K562 (cell line): ENCODE results near the gene FKBP1B. TPM values are rescaled to one million over a fixed set of nuclear protein-coding genes. Genes with fewer than 3 reads are reported as not detected.

Experiments used
- ATAC-seq: fragments of 200-7000 bp; cut with Tn5 transposase; 3 replicates; pipeline ENCODE4 v1.9.1; 2020; ENCODE audit warnings: moderate library complexity
- BruUV-seq: library from RNA; stranded (reverse); fragments of 400-500 nt; replicated peaks from 2 replicates; lab custom pipeline; 2021; lab: Mats Ljungman, UMichigan
- CTCF ChIA-PET: fragments of 300-600 bp; formaldehyde crosslinking; extraction: SDS; loops from one replicate; lab custom pipeline; 2021; ENCODE audit warnings: low intra/inter-chr PET ratio; lab: Yijun Ruan, JAX
- POLR2A ChIA-PET: fragments of 300-600, 350-650 bp; sonication (Branson Sonifier 250); formaldehyde crosslinking; extraction: SDS; loops from one replicate; lab custom pipeline; 2021; ENCODE audit warnings: antibody characterized with exemption, inconsistent platforms; lab: Yijun Ruan, JAX
- DNase-seq, 4 experiments: peaks; one replicate each; pipeline versions ENCODE4 v3.0.0 to v3.0.0-alpha.2; 2011 to 2018; ENCODE audit warnings: low spot score in 3 of 4, mixed read lengths in 3 of 4; ENCODE audit errors: extremely low read depth in 1 of 4
- FAIRE-seq: peaks from 2 replicates; lab custom pipeline; 2011; peaks lifted over from hg19 to GRCh38; lab: Jason Lieb, UNC
- H2AFZ ChIP-seq: 2 replicates; pipeline ENCODE4 v1.6.0; 2011; ENCODE audit warnings: low read depth, low read length, control low read depth, inconsistent platforms
- H3K27ac ChIP-seq: fragments of 200-600 bp; 3 replicates; pipeline ENCODE4 v1.8.0; 2011; ENCODE audit warnings: low read depth, mild to moderate bottlenecking, control low read depth, inconsistent platforms, low read length, moderate library complexity, mixed read lengths; ENCODE audit errors: extremely low read depth
- H3K27me3 ChIP-seq, 2 experiments: fragments of 300-600 bp in 1 of 2; 2 replicates in 1 of 2; 3 replicates in 1 of 2; pipeline versions ENCODE4 v1.6.0 to v1.8.0; 2011; ENCODE audit warnings: inconsistent platforms in 2 of 2, low read length in 2 of 2, mild to moderate bottlenecking in 1 of 2, mixed read lengths in 1 of 2, moderate library complexity in 1 of 2; ENCODE audit not compliant: control insufficient read depth in 2 of 2, insufficient read depth in 2 of 2
- H3K36me3 ChIP-seq: fragments of 300-600 bp; 3 replicates; pipeline ENCODE4 v1.8.0; 2011; ENCODE audit warnings: mild to moderate bottlenecking, low read length, inconsistent platforms; ENCODE audit not compliant: control insufficient read depth, insufficient read depth
- H3K4me1 ChIP-seq, 2 experiments: fragments of 200-600 bp in 1 of 2; replicated peaks in 1 of 2; 2 replicates in 1 of 2; 3 replicates in 1 of 2; pipeline versions ENCODE4 v1.5.1 to v1.8.0; 2011; ENCODE audit warnings: inconsistent platforms in 2 of 2, low read length in 2 of 2, mild to moderate bottlenecking in 1 of 2, mixed read lengths in 1 of 2, moderate library complexity in 1 of 2; ENCODE audit not compliant: control insufficient read depth in 2 of 2, insufficient read depth in 2 of 2
- H3K4me2 ChIP-seq: 2 replicates; pipeline ENCODE4 v1.6.1; 2011; ENCODE audit warnings: low read length, control low read depth, inconsistent platforms, mixed read lengths; ENCODE audit not compliant: insufficient read depth
- H3K4me3 ChIP-seq: fragments of 200-600 bp; sonication (generic), shearing (Covaris generic); 2 replicates; pipeline ENCODE4 v1.5.1; 2016; ENCODE audit warnings: control low read depth, inconsistent platforms
- H3K79me2 ChIP-seq: fragments of 200-600 bp; 3 replicates; pipeline ENCODE4 v1.8.0; 2011; ENCODE audit warnings: low read length, inconsistent platforms; ENCODE audit not compliant: control insufficient read depth, insufficient read depth
- H3K9ac ChIP-seq, 2 experiments: 2 replicates each; pipeline versions ENCODE4 v1.6.0 to v1.6.1; 2011; ENCODE audit warnings: low read depth in 2 of 2, low read length in 2 of 2, control low read depth in 1 of 2, inconsistent platforms in 1 of 2, mild to moderate bottlenecking in 1 of 2, mixed read lengths in 1 of 2; ENCODE audit not compliant: insufficient read depth in 1 of 2
- H3K9me1 ChIP-seq: one replicate; pipeline ENCODE4 v1.6.0; 2011; ENCODE audit warnings: inconsistent platforms, mild to moderate bottlenecking, low read length, moderate library complexity; ENCODE audit not compliant: control insufficient read depth, insufficient read depth
- H3K9me3 ChIP-seq: replicated peaks from 2 replicates; pipeline ENCODE4 v1.5.1; 2011; ENCODE audit warnings: low read depth, low read length, inconsistent platforms; ENCODE audit not compliant: control insufficient read depth, insufficient read depth
- H4K20me1 ChIP-seq: replicated peaks from 2 replicates; pipeline ENCODE4 v1.6.1; 2011; ENCODE audit warnings: low read length, inconsistent platforms, mixed read lengths; ENCODE audit not compliant: control insufficient read depth, insufficient read depth
- E2F5 ChIP-seq: sonication (generic); formaldehyde crosslinking; IDR thresholded peaks from 2 replicates; pipeline ENCODE4 v1.8.0; 2022; ENCODE audit warnings: mild to moderate bottlenecking, missing genetic modification reagents
- MBD1 ChIP-seq: fragments of 250-450 bp; sonication (Bioruptor Pico); IDR thresholded peaks from 2 replicates; pipeline ENCODE4 v1.8.0; 2022; ENCODE audit warnings: inconsistent platforms
- MTA3 ChIP-seq: fragments of 450-650 bp; formaldehyde crosslinking; IDR thresholded peaks from 2 replicates; pipeline ENCODE4 v1.6.1; 2017; ENCODE audit warnings: mild to moderate bottlenecking, borderline replicate concordance
- RAD21 ChIP-seq, 2 experiments: fragments of 250-450 bp in 1 of 2; fragments of 450-650 bp in 1 of 2; sonication (Bioruptor Pico) in 1 of 2; formaldehyde crosslinking in 1 of 2; IDR thresholded peaks in 1 of 2; conservative IDR thresholded peaks in 1 of 2; 2 replicates each; pipeline versions ENCODE4 v1.4.0 to v1.8.0; 2020 to 2022; ENCODE audit warnings: mild to moderate bottlenecking in 2 of 2, moderate library complexity in 1 of 2
- SMARCA4 ChIP-seq: fragments of 450-650 bp; IDR thresholded peaks from 2 replicates; pipeline ENCODE4 v1.6.1; 2016
- SUPT5H ChIP-seq: fragments of 450-650 bp; IDR thresholded peaks from 2 replicates; pipeline ENCODE4 v1.6.1; 2016
- ZBTB7A ChIP-seq: IDR thresholded peaks from 2 replicates; pipeline ENCODE4 v1.6.1; 2011; ENCODE audit warnings: low read depth, mild to moderate bottlenecking, low read length, moderate library complexity, borderline replicate concordance; ENCODE audit not compliant: control insufficient read depth
- ZFX ChIP-seq: sonication (generic); formaldehyde crosslinking; IDR thresholded peaks from 2 replicates; pipeline ENCODE4 v1.8.0; 2022; ENCODE audit warnings: mild to moderate bottlenecking, missing genetic modification reagents, moderate library complexity
- ZNF140 ChIP-seq: fragments of 250-450 bp; sonication (Bioruptor Pico); IDR thresholded peaks from 2 replicates; pipeline ENCODE4 v1.8.0; 2021; ENCODE audit warnings: moderate library complexity, mild to moderate bottlenecking, inconsistent platforms
- ZNF444 ChIP-seq: fragments of 250-450 bp; sonication (Bioruptor Pico); IDR thresholded peaks from 2 replicates; pipeline ENCODE4 v1.4.0; 2020; ENCODE audit warnings: mild to moderate bottlenecking, moderate library complexity
- ZNF609 ChIP-seq: sonication (generic); formaldehyde crosslinking; IDR thresholded peaks from 2 replicates; pipeline ENCODE4 v1.8.1; 2023; ENCODE audit warnings: missing genetic modification reagents, mild to moderate bottlenecking, borderline replicate concordance
- ZNF644 ChIP-seq: fragments of 200-800 bp; sonication (Bioruptor generic); IDR thresholded peaks from 2 replicates; pipeline ENCODE4 v1.6.1; 2016; ENCODE audit warnings: low read depth, missing genetic modification characterization, missing compliant biosample characterization
- WGBS: fragments of 100-300 bp; shearing (Covaris generic); methylation state at CpG from one replicate; pipeline ENCODE4 v1.1.6; 2016; ENCODE audit warnings: low coverage, mixed read lengths; ENCODE audit not compliant: insufficient coverage; ENCODE audit errors: missing lambda C conversion rate; 5-methylcytosine and 5-hydroxymethylcytosine counted together
- in situ Hi-C: fragments of 300-500 bp; cut with MboI; formaldehyde crosslinking; loops from 4 replicates; pipeline ENCODE4 v1.15.0; 2018; ENCODE audit warnings: inconsistent platforms, mixed read lengths
- intact Hi-C: fragments of 100-400 bp; cut with micrococcal nuclease; formaldehyde crosslinking; loops from 2 replicates; pipeline ENCODE4 v1.14.2; 2022
- polyA plus RNA-seq, 8 experiments: library from polyadenylated mRNA; depleted of rRNA in 4 of 8; stranded (reverse) in 5 of 8; unstranded in 3 of 8; fragments of >200 nt; fragmentation: Nextera tagmentation in 2 of 8; fragmentation: Illumina TruSeq in 1 of 8; extraction: Ambion mirVana in 2 of 8; extraction: Trizol in 1 of 8; gene quantifications; 2 replicates each; pipeline versions ENCODE4 v1.2.1 to v1.2.3, GENCODE V29; 2011 to 2014; ENCODE audit warnings: inconsistent platforms in 1 of 8, missing spikeins in 1 of 8
- total RNA-seq, 7 experiments: library from RNA; depleted of rRNA in 6 of 7; stranded (reverse); fragments of >200 nt in 6 of 7; fragmentation: Illumina TruSeq in 2 of 7; extraction: Trizol in 2 of 7; gene quantifications; 2 replicates each; pipeline versions ENCODE4 v1.2.1 to v1.2.3, GENCODE V29; 2011 to 2021; ENCODE audit warnings: low replicate concordance in 1 of 7

The FKBP1B gene
- total and polyA plus RNA-seq, 9 of the 15 experiments (the other 6 are each of a cell fraction or from before 2014, with no cell fraction given), result 0.58 to 9.4 (median 1.6) TPM

DNA sequence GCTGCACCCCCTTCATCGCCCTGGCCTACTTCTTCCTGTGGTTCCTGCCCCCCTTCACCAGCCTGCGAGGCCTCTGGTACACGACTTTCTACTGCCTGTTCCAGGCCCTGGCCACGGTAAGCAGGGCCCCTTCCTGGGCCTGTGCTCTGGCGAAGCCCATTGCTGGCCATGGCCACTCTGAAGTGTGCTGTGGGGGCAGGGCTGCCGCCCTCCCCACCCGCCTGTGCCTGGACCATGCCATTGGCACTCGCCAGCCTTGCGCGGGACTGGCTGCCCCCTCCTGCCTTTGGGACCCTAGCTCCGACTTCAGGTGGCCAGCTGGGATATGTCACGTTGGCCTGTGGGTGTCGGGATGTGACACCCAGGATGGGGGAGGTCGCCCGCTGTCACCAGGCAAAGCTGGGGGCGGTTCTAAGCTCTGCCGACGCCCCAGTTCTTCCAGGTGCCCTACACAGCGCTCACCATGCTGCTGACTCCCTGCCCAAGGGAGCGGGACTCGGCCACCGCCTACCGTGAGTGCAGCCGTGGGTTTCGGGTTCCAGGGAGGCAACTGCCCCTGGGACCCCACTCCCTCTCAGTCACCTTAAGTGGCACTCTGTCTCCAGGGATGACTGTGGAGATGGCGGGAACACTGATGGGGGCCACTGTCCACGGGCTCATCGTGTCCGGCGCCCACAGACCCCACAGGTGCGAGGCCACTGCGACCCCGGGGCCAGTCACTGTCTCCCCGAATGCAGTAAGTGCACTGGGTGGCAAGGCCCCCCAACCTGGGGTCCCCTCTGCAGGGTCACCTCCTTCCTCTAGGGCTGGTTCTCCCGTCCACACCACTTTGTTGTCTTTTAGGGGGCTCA lies 32.5 kb upstream of the FKBP1B start:
- H3K27me3 ChIP-seq, result no peaks in the 10 kb centered on the region
- ATAC-seq, result no peak
- ChIA-PET CTCF (no interaction called here), POLR2A (interaction anchor here (0.7 kb wide), 1 partner anchor 22 kb away, joined by 4 read pairs; no protein-coding TSS in a partner anchor)
- DNase-seq, result no peak
- no peak overlapping the region for H3K4me2 ChIP-seq
- no TSS peak for BruUV-seq
- FAIRE-seq, result no peak
- peaks cover 23 to 45% of the 10 kb centered on the region in 2 experiments for H3K4me1 ChIP-seq
- peak overlapping the region in 1 of 2 experiments; percentile 82; a peak in 3 of 4 replicates for H3K9ac ChIP-seq
- H3K9me3 ChIP-seq, result no peaks in the 10 kb centered on the region
- H3K79me2 ChIP-seq, result peaks cover 19% of the 10 kb centered on the region
- H4K20me1 ChIP-seq, result peaks cover 6% of the 10 kb centered on the region
- no peak overlapping the region for H2AFZ ChIP-seq
- in situ Hi-C loops (no loop called here), intact Hi-C loops (loop anchor here (10.0 kb wide), 1 partner anchor 192 kb away; no protein-coding TSS in a partner anchor)
- no peak overlapping the region for H3K27ac ChIP-seq
- WGBS, result 91% methylated on average over 34 of the region's 35 CpGs
- peaks cover 20% of the 10 kb centered on the region for H3K36me3 ChIP-seq
- H3K9me1 ChIP-seq, result no peaks in the 10 kb centered on the region
- H3K4me3 ChIP-seq, result no peak overlapping the region
- TF ChIP-seq MTA3 (no peak), MBD1 (CRISPR knock-in tag) (no peak), SMARCA4 (no peak), ZBTB7A (no peak), SUPT5H (no peak), RAD21 (CRISPR knock-in tag; conservative IDR thresholded peaks at IDR 0.05 in 1 of 2, IDR thresholded peaks at IDR 0.05 in 1 of 2) (no peak), ZNF444 (no peak), ZNF140 (CRISPR knock-in tag) (no peak), ZFX (0 out of 2 replicates have a peak, but pooled peaks have one; percentile 2), E2F5 (no peak), ZNF609 (CRISPR knock-in tag) (no peak), ZNF644 (tag) (no peak)
